Liver (tissue), 9 donors: ENCODE data around the gene RYR2. TPM values are rescaled to one million over a fixed set of nuclear protein-coding genes. Genes with fewer than 3 reads are reported as not detected.

Experiments used
- DNase-seq: peaks from one replicate; pipeline ENCODE4 v3.0.0-alpha.2; 2017; ENCODE audit warnings: low spot score
- H3K27ac ChIP-seq, 2 donors: one replicate each; pipeline ENCODE4 v1.7.0; 2013; ENCODE audit warnings: inconsistent platforms in 2 of 2, low read length in 2 of 2, control low read depth in 1 of 2, low read depth in 1 of 2, mild to moderate bottlenecking in 1 of 2
- H3K27me3 ChIP-seq, 4 donors: one replicate each; pipeline versions ENCODE4 v1.6.1 to v1.7.0; 2013; ENCODE audit warnings: low read length in 3 of 4, inconsistent platforms in 1 of 4, mild to moderate bottlenecking in 1 of 4, moderate library complexity in 1 of 4; ENCODE audit not compliant: control insufficient read depth in 4 of 4, insufficient read depth in 4 of 4
- H3K36me3 ChIP-seq, 4 donors: one replicate each; pipeline versions ENCODE4 v1.6.1 to v1.7.0; 2013; ENCODE audit warnings: low read length in 3 of 4, mild to moderate bottlenecking in 3 of 4, low read depth in 1 of 4, moderate library complexity in 1 of 4; ENCODE audit not compliant: control insufficient read depth in 4 of 4, insufficient read depth in 3 of 4
- H3K4me1 ChIP-seq, 4 donors: one replicate each; pipeline versions ENCODE4 v1.6.1 to v1.7.0; 2013; ENCODE audit warnings: low read length in 3 of 4, mild to moderate bottlenecking in 3 of 4, moderate library complexity in 1 of 4; ENCODE audit not compliant: control insufficient read depth in 4 of 4, insufficient read depth in 4 of 4
- H3K4me3 ChIP-seq, 3 donors: one replicate each; pipeline versions ENCODE4 v1.6.1 to v1.7.0; 2013; ENCODE audit warnings: low read length in 3 of 3, control low read depth in 1 of 3, low read depth in 1 of 3, mild to moderate bottlenecking in 1 of 3
- H3K9ac ChIP-seq, 2 donors: one replicate each; pipeline ENCODE4 v1.7.0; 2013; ENCODE audit warnings: low read length in 2 of 2, mild to moderate bottlenecking in 2 of 2, moderate library complexity in 2 of 2, control low read depth in 1 of 2, low read depth in 1 of 2
- H3K9me3 ChIP-seq, 4 donors: one replicate each; pipeline versions ENCODE4 v1.6.1 to v1.7.0; 2013; ENCODE audit warnings: low read length in 3 of 4; ENCODE audit not compliant: control insufficient read depth in 4 of 4
- EGR1 ChIP-seq, 2 donors: IDR thresholded peaks; 2 replicates each; pipeline ENCODE4 v1.6.1; 2016 to 2018; ENCODE audit warnings: antibody characterized with exemption in 2 of 2, low read depth in 2 of 2
- FOXA1 ChIP-seq: IDR thresholded peaks from 2 replicates; pipeline ENCODE4 v1.6.1; 2016; ENCODE audit warnings: antibody characterized with exemption
- FOXA2 ChIP-seq: IDR thresholded peaks from 2 replicates; pipeline ENCODE4 v1.6.1; 2016; ENCODE audit warnings: antibody characterized with exemption
- GABPA ChIP-seq, 2 donors: IDR thresholded peaks in 1 of 2; conservative IDR thresholded peaks in 1 of 2; 2 replicates each; pipeline ENCODE4 v1.6.1; 2016; ENCODE audit warnings: antibody characterized with exemption in 2 of 2, mild to moderate bottlenecking in 1 of 2, moderate library complexity in 1 of 2
- HNF4A ChIP-seq, 2 donors: conservative IDR thresholded peaks; 2 replicates each; pipeline ENCODE4 v1.6.1; 2016; ENCODE audit warnings: antibody characterized with exemption in 2 of 2, mild to moderate bottlenecking in 2 of 2
- HNF4G ChIP-seq: IDR thresholded peaks from 2 replicates; pipeline ENCODE4 v1.6.1; 2016; ENCODE audit warnings: antibody characterized with exemption
- JUND ChIP-seq, 2 donors: IDR thresholded peaks; 2 replicates each; pipeline ENCODE4 v1.6.1; 2016; ENCODE audit warnings: antibody characterized with exemption in 2 of 2
- NR2F2 ChIP-seq: IDR thresholded peaks from 2 replicates; pipeline ENCODE4 v1.6.1; 2016; ENCODE audit warnings: antibody characterized with exemption
- RAD21 ChIP-seq, 2 donors: IDR thresholded peaks; 2 replicates each; pipeline ENCODE4 v1.6.1; 2016; ENCODE audit warnings: antibody characterized with exemption in 2 of 2, mild to moderate bottlenecking in 2 of 2
- RXRA ChIP-seq, 2 donors: IDR thresholded peaks; 2 replicates each; pipeline ENCODE4 v1.6.1; 2017 to 2018; ENCODE audit warnings: antibody characterized with exemption in 2 of 2, mild to moderate bottlenecking in 1 of 2
- SP1 ChIP-seq: IDR thresholded peaks from 2 replicates; pipeline ENCODE4 v1.6.1; 2018; ENCODE audit warnings: antibody characterized with exemption, mild to moderate bottlenecking
- TAF1 ChIP-seq: conservative IDR thresholded peaks from 2 replicates; pipeline ENCODE4 v1.6.1; 2016; ENCODE audit warnings: antibody characterized with exemption, mild to moderate bottlenecking
- YY1 ChIP-seq: IDR thresholded peaks from 2 replicates; pipeline ENCODE4 v1.6.1; 2016; ENCODE audit warnings: antibody characterized with exemption, mild to moderate bottlenecking
- WGBS: extraction: QIAGEN DNeasy Blood & Tissue Kit; methylation state at CpG from one replicate; pipeline ENCODE4 v1.1.7; 2013; 5-methylcytosine and 5-hydroxymethylcytosine counted together
- polyA plus RNA-seq, 2 donors: library from polyadenylated mRNA; stranded (reverse) in 1 of 2; unstranded in 1 of 2; fragments of 200-250 nt in 1 of 2; fragments of >200 nt in 1 of 2; fragmentation: Nextera tagmentation in 1 of 2; extraction: Ambion mirVana in 1 of 2; gene quantifications; one replicate each; pipeline versions ENCODE4 v1.2.1 to v1.2.3, GENCODE V29; 2013 to 2015
- total RNA-seq, 2 donors: library from RNA; depleted of rRNA; stranded (reverse); fragments of >200 nt; gene quantifications; one replicate each; pipeline ENCODE4 v1.2.3, GENCODE V29; 2014
- TF ChIP-seq, protein P1 (sequence below): IDR thresholded peaks from 2 replicates; pipeline ENCODE4 v1.6.1; 2016; ENCODE audit warnings: antibody characterized with exemption
- TF ChIP-seq, protein P2 (sequence below): IDR thresholded peaks from 2 replicates; pipeline ENCODE4 v1.6.1; 2016; ENCODE audit warnings: antibody characterized with exemption
- TF ChIP-seq, protein P3 (sequence below): IDR thresholded peaks from 2 replicates; pipeline ENCODE4 v1.6.1; 2016; ENCODE audit warnings: antibody characterized with exemption
- TF ChIP-seq, protein P4 (sequence below): IDR thresholded peaks from 2 replicates; pipeline ENCODE4 v1.6.1; 2016; ENCODE audit warnings: antibody characterized with exemption, mild to moderate bottlenecking
- TF ChIP-seq, protein P5 (sequence below): fragments of 150-350 bp; IDR thresholded peaks from 2 replicates; pipeline ENCODE4 v1.5.1; 2017; ENCODE audit warnings: improper control_type of control experiment, low read depth, low read length; ENCODE audit not compliant: missing input control
- donor health status: healthy.
- donor health status: healthy.
- donor health status: healthy.
- donor health status: healthy.
- donor health status: healthy.

RYR2 gene
- total and polyA plus RNA-seq, 4 donors, result 0.06 to 0.75 (median 0.31) TPM

DNA sequence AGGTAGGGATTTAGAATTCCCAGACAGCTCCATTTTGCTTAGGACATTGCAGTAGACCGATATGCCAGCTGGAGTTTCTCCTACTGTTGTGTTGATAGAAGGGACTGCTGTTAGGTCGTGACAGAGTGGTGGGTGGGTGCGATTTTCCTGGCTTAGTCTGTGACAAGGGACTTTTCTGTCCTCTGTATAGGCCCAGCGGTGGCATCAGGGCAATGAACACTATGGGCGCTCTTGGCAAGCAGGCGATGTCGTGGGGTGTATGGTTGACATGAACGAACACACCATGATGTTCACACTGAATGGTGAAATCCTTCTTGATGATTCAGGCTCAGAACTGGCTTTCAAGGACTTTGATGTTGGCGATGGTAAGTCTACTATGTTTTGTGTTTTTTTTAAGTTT is 527.0 kb downstream of the RYR2 start:
- H3K4me1 ChIP-seq, result no peaks in the 10 kb centered on the region
- WGBS, result 87% methylated on average over 9 of the region's 9 CpGs
- no peak overlapping the region for H3K27ac ChIP-seq

DNA sequence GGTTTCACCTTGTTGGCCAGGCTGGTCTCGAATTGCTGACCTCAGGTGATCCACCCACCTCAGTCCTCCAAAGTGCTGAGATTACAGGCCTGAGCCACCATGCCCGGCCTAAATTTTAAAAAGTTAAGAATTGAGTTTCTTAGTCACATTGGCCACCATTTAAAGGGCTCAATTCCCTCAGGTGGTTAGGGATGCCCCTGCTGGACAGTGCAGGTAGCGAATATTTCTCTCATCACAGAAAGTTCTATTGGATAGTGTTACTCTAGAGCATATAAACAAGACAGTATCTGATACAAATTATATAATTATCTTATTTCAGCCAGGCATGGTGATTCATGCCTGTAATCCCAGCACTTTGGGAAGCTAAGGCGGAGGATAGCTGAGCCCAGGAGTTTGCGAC is 528.5 kb downstream of the RYR2 start:
- Histone ChIP-seq H3K4me1 (no peaks in the 10 kb centered on the region), H3K27me3 (peaks cover 0 to 2% (median under 1%) of the 10 kb centered on the region in 4 donors), H3K9me3 (peaks cover 0 to 6% (median 0%) of the 10 kb centered on the region in 4 donors), H3K9ac (no peak overlapping the region), H3K36me3 (no peaks in the 10 kb centered on the region), H3K4me3 (no peak overlapping the region), H3K27ac (no peak overlapping the region)
- WGBS, result 88% methylated on average over 5 of the region's 5 CpGs
- no peak for DNase-seq
- TF ChIP-seq, protein P1, sequence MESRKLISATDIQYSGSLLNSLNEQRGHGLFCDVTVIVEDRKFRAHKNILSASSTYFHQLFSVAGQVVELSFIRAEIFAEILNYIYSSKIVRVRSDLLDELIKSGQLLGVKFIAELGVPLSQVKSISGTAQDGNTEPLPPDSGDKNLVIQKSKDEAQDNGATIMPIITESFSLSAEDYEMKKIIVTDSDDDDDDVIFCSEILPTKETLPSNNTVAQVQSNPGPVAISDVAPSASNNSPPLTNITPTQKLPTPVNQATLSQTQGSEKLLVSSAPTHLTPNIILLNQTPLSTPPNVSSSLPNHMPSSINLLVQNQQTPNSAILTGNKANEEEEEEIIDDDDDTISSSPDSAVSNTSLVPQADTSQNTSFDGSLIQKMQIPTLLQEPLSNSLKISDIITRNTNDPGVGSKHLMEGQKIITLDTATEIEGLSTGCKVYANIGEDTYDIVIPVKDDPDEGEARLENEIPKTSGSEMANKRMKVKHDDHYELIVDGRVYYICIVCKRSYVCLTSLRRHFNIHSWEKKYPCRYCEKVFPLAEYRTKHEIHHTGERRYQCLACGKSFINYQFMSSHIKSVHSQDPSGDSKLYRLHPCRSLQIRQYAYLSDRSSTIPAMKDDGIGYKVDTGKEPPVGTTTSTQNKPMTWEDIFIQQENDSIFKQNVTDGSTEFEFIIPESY, result no peak
- TF ChIP-seq RAD21 (IDR thresholded peaks at IDR 0.05) (no peak), JUND (IDR thresholded peaks at IDR 0.05) (no peak), YY1 (no peak), TAF1 (no peak), RXRA (IDR thresholded peaks at IDR 0.05) (no peak), HNF4G (no peak), GABPA (IDR thresholded peaks at IDR 0.05 in 1 of 2, conservative IDR thresholded peaks at IDR 0.05 in 1 of 2) (no peak), FOXA2 (no peak), HNF4A (conservative IDR thresholded peaks at IDR 0.05) (no peak), FOXA1 (no peak), EGR1 (IDR thresholded peaks at IDR 0.05; ENCODE audit: low read depth in 2 of 2) (no peak), SP1 (no peak), NR2F2 (no peak)
- TF ChIP-seq, protein P2, sequence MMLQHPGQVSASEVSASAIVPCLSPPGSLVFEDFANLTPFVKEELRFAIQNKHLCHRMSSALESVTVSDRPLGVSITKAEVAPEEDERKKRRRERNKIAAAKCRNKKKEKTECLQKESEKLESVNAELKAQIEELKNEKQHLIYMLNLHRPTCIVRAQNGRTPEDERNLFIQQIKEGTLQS, result no peak
- TF ChIP-seq, protein P3, sequence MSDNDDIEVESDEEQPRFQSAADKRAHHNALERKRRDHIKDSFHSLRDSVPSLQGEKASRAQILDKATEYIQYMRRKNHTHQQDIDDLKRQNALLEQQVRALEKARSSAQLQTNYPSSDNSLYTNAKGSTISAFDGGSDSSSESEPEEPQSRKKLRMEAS, result no peak
- TF ChIP-seq, protein P4, sequence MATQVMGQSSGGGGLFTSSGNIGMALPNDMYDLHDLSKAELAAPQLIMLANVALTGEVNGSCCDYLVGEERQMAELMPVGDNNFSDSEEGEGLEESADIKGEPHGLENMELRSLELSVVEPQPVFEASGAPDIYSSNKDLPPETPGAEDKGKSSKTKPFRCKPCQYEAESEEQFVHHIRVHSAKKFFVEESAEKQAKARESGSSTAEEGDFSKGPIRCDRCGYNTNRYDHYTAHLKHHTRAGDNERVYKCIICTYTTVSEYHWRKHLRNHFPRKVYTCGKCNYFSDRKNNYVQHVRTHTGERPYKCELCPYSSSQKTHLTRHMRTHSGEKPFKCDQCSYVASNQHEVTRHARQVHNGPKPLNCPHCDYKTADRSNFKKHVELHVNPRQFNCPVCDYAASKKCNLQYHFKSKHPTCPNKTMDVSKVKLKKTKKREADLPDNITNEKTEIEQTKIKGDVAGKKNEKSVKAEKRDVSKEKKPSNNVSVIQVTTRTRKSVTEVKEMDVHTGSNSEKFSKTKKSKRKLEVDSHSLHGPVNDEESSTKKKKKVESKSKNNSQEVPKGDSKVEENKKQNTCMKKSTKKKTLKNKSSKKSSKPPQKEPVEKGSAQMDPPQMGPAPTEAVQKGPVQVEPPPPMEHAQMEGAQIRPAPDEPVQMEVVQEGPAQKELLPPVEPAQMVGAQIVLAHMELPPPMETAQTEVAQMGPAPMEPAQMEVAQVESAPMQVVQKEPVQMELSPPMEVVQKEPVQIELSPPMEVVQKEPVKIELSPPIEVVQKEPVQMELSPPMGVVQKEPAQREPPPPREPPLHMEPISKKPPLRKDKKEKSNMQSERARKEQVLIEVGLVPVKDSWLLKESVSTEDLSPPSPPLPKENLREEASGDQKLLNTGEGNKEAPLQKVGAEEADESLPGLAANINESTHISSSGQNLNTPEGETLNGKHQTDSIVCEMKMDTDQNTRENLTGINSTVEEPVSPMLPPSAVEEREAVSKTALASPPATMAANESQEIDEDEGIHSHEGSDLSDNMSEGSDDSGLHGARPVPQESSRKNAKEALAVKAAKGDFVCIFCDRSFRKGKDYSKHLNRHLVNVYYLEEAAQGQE, result no peak

More for the DNA sequence above, 527.0 kb downstream of the RYR2 start:
- Histone ChIP-seq H3K36me3 (no peaks in the 10 kb centered on the region), H3K9me3 (no peaks in the 10 kb centered on the region), H3K27me3 (peaks cover 0 to 2% (median under 1%) of the 10 kb centered on the region in 4 donors), H3K9ac (no peak overlapping the region), H3K4me3 (no peak overlapping the region)
- TF ChIP-seq RXRA (IDR thresholded peaks at IDR 0.05) (no peak), FOXA2 (no peak), EGR1 (IDR thresholded peaks at IDR 0.05; ENCODE audit: low read depth in 2 of 2) (no peak)
- TF ChIP-seq, protein P5, sequence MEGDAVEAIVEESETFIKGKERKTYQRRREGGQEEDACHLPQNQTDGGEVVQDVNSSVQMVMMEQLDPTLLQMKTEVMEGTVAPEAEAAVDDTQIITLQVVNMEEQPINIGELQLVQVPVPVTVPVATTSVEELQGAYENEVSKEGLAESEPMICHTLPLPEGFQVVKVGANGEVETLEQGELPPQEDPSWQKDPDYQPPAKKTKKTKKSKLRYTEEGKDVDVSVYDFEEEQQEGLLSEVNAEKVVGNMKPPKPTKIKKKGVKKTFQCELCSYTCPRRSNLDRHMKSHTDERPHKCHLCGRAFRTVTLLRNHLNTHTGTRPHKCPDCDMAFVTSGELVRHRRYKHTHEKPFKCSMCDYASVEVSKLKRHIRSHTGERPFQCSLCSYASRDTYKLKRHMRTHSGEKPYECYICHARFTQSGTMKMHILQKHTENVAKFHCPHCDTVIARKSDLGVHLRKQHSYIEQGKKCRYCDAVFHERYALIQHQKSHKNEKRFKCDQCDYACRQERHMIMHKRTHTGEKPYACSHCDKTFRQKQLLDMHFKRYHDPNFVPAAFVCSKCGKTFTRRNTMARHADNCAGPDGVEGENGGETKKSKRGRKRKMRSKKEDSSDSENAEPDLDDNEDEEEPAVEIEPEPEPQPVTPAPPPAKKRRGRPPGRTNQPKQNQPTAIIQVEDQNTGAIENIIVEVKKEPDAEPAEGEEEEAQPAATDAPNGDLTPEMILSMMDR, result no peak
- TF ChIP-seq, protein P2, result no peak
- TF ChIP-seq, protein P1, result no peak
- no peak for DNase-seq
